ENCODE results near the gene TEX2.

GRCh38 chr17:64172510-64172909 is 90.5 kb downstream of the TEX2 start:
- TF ChIP-seq CTCF (IDR thresholded peaks at IDR 0.05) (no peak), POLR2A (IDR thresholded peaks at IDR 0.05) (no peak)
